Measurements from ENCODE around the gene SLC49A3.
"Not testable (repeated sequence)": the region's sequence is repeated elsewhere in the genome, so short reads cannot be mapped to it uniquely, and the experiment has no call there.

SLC49A3 gene

DNA sequence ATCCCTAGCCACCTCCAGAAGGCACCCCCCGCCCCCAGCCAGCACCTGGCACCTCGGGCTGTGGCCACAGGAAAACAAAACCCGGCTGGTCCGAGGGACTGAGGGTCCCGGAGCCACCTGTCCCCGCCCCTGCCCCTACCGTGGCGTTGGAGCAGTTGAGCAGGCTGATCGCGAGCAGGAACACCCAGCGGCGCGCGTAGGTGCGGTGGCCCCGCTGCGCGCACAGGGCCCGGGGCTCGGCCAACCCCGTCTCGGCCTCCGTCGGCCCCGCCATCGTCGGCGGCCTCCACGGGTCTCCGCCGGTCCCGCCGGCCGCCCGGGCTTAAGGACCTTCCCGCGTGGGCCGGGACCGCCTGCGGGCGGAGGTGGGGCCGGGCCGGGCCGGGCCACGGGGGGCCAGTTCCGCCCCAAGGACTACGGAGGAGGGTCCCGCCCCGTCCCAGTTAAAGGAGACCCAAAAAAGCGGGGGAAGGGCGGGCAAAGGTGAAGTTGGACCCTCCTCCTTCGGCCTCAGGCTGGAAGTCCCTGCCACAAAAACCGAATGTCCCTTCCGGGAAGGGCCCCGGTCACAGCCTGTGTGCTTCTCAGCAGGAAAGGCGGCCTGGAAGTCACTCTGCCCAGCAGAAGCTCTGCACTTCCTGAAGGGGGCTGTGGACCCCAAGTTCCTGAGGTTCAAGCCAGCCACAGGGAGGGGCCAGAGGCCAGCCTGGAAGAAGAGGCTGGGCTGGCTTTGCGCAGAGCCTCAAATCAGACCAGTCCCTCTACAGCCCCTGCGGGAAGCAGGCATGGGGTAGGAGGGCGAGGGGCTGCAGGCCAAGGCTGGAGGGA lies at the start of gene SLC49A3:
Gene SLC49A3, minus strand, starts transcription at position 298 of the 828 bp plus-strand sequence. Its CDS starts 24 bp downstream, at position 274.
- no peak for DNase-seq

DNA sequence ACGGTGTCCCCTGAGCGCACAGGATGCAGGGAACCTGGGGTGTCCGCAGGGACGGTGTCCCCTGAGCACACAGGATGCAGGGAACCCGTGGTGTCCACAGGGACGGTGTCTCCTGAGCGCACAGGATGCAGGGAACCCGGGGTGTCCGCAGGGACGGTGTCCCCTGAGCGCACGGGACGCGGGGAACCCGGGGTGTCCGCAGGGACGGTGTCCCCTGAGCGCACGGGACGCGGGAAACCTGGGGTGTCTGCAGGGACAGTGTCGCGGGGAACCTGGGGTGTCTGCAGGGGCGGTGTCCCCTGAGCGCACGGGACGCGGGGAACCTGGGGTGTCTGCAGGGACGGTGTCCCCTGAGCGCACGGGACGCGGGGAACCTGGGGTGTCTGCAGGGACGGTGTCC lies 47.6 kb upstream of the SLC49A3 start:
- not testable (repeated sequence) for DNase-seq

DNA sequence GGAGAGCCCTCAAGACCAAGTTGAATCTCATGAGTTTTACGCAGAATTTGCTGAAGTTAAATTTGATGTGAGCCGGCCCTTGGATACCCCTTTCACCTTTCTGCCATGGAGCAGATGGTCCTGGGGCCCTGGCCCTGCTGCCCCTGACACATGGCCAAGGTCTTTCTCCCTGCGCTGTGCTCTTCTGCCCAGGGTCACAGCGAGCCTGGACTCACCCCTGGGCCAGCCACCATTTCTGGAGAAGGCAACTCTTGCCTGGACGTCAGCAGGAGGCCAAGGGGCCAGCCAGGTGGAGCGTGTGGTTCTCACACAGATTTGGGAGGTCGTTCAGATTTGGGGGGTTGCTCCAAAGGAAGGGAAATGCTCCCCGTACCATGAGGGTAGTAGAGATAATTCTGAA lies 46.6 kb upstream of the SLC49A3 start:
- DNase-seq = no peak

DNA sequence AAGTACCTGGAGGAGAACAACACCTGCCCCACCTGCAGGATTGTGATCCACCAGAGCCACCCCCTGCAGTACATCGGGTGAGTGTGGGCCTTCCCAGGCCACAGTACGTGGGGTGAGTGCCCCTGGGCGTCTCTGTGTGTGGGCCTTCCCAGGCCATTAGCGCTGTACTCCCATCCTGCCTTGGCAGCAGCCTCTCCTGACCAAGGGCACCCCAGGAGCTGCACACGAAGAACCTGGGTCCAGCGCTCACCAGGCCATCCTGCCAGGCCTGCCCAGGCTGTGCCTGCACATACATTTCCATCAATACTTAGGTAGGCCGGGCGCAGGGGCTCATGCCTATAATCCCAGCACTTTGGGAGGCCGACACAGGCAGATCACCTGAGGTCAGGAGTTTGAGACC lies 46.0 kb upstream of the SLC49A3 start:
- DNase-seq = no peak

DNA sequence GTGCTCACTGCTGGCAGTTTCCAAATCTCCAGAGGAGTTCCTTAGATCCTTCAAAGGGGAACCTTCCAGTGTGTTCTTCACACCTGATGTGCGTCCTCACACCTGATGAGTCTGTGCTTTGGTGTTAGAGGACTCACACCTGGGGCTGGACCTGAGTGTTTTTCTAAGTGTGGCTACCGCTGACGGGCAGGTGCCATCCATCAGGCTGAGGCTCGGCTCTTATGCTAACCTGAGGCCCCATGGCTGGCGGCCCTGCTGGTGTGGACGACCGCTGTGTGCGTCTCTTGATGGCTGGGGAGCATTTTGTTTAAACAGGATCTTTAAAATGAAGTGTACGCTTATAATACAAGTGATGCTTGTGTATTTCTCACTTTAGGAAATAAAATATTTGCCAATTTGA lies 45.1 kb upstream of the SLC49A3 start:
- no peak for DNase-seq

DNA sequence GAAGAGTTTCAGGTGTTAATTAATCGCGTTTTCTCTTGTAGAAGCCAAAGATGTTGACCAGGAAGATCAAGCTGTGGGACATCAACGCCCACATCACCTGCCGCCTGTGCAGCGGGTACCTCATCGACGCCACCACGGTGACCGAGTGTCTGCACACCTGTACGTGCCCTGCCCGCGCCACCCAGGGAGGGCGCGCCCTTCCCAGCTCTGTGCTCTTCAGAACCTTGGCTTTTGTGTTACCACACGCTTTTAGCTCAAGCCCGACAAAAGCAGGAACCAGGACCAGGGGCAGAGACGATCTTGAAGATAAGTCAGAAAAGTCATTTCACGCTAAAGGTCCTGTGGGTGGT lies 44.7 kb upstream of the SLC49A3 start:
- no peak for DNase-seq

DNA sequence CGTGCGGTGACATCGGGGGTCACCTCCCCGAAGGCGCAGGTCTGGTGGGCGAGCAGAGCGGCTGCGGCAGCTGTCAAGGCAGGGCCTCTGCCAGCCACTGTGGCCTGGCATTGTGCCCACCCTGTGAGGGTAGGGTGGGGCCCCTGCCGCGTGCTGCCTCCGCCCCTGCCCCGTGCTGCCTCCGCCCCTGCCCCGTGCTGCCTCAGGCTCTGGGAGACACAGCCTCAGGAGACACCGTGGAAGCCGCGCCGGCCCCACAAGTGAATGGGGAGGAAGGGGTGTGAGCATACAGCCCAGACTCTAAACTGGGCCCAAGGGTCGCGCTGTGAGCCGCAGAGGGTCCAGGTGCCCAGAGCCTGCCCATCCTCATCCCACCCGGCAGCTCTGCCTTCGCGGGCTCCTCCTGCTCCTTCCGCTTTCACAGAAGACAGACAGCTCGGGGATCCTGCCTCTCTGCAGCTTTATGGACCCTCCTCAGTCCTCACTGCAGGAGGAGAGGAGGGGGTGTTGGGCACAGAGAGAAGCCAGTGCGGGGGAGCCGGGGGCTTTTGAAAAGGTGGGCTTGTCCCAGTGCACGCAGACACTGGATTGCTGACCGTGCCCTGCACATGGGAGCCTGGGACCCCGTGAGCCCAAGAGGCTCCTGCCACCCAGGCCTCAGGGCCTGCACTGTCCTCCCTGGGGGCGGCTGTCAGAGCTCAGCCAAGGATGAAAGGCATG lies 44.1 kb upstream of the SLC49A3 start:
- no peak for DNase-seq

DNA sequence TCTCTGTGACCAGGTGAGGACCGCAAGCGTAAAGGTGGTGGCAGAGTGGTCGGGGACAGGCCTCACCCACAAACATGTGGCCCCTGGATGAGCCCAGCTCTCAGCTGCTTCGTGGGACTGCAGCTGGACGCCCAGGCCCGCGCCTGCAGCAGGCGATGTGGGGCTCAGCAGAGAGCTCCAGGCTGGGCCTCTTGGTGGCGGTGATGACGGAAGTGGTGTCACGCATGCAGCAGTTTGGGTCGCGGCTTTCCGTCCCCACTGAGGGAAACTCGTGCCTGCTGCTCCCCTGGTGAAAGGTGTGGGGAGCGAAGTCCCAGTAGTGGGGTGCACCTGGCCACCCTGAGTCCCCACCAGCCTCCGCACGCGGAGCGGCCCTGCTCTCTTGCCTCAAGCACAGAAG lies 43.5 kb upstream of the SLC49A3 start:
- no peak for DNase-seq

DNA sequence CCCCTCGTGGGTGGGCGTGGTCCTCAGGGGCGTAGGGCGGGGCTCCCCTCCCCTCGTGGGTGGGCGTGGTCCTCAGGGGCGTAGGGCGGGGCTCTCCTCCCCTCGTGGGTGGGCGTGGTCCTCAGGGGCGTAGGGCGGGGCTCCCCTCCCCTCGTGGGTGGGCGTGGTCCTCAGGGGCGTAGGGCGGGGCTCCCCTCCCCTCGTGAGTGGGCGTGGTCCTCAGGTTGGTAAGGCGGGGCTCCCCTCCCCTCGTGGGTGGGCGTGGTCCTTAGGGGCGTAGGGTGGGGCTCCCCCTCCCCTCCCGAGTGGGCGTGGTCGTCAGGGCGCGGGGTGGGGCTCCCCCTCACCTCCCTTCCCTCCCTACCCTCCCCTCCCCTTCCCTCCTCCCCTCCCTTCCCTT lies 43.0 kb upstream of the SLC49A3 start:
- DNase-seq = not testable (repeated sequence)

DNA sequence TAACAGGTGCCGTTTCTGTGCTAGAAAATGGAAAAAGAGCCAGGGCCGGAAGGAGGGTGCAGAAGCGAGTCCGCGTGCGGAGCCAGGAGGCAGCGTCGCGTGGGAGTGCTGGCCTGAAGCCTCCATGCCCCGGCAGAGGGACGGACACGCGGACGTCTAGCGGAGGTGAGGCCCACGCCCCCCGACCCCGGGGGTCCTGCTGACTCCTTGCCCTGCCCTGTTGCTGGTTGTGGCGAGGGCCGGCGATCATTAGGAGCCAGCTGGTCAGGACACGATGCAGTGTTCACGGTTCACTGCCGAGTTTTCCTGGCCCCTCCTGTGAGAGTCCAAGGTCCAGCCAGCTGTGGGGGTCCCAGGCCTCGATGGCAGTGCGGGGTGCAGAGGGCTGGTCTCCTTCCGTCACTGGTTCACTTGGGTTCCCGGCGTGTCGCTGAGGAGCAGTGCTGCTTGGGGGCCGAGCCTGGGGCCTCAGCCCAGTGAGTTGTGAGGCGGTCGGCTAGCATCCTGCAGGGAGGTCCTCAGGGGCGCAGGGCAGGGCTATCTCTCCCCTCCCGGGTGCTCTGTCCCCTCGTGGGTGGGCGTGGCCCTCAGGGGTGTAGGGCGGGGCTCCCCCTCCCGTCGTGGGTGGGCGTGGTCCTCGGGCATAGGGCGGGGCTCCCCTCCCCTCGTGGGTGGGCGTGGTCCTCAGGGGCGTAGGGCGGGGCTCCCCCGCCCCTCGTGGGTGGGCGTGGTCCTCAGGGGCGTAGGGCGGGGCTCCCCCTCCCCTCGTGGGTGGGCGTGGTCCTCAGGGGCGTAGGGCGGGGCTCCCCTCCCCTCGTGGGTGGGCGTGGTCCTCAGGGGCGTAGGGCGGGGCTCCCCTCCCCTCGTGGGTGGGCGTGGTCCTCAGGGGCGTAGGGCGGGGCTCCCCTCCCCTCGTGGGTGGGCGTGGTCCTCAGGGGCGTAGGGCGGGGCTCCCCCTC lies 42.3 kb upstream of the SLC49A3 start:
- DNase-seq = not testable (repeated sequence)

DNA sequence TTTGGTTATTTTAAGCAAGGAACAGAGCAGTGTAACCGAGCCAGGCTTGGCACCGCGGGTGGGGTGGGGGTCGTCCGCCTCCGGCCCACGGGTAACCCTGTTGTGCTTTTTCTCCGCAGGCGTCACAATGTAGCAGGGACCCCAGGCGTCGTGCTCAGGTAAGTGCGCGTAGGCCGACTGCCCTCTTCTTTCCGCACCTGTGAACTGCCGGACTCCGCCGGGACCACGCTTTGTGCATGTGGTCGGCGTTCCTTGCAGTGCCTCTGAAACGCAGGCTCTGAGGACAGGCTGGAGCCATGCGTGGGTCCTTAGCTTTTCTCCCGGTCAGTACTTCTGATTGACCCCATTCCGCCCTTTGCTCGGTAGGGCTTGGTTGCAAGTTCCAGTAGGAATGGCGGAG lies 41.6 kb upstream of the SLC49A3 start:
- DNase-seq = no peak

DNA sequence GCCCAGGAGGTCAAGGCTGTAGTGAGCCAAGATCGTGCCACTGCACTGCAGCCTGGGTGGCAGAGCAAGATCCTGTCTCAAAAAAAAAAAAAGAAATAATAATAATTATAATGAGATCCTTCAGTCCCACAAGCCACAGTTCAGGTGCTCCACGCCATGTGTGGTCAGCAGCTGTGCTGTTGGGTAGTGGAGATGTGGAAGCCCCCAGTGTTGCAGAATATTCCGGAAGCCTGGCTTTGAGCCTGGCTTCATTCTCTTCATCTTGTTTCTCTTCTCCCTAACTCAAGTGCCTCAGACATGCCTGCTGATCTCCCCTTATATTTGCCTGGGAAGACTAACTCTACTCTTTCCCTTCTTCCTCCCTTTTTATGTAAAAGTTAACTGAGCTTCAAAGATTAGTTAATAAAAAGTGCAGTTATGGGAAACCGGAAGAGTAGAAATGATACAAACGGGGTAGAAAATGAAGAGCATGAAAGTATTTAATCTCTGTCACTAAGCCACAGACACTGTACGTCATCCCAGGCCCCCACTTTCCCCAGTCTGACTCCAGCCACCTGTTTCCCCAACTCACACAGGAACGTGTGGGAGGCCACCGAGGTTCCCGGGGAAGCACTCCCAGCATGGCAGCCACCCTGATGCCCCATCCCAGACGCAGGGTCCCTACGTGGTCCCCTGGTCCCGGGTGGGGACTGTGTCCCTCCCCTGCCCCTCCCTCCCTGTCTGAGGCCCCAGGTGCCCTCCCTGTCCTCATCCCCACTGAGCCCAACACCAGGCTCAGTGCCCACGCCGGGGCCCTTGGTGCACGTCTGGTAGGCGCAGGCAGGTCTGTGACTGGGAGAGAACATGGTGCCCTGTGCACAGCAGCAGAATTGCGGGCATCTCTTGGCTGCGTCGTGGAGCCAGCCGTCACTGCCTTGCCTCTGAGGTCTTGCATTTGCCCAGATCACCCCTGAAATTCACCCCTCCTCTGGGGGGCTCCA lies 40.7 kb upstream of the SLC49A3 start:
- no peak for DNase-seq

DNA sequence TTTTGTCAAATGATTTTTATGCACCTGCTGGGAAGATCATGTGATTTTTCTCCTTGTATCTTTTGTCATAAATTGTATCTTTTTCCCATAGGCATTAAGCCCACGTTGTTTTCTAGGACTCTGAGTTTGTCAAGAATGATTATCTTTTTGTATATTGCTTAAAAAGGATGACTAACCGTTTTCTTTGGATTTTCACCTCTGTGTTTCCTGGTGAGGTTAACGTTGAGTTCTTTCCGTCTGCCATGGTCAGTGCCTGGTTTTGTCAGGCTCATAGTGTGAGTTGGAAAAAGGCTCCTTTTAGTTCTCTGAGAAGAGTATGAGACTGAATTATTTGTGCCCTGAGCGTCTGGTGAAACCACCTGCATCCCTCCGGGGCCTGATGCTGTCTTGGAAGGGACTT lies 38.6 kb upstream of the SLC49A3 start:
- DNase-seq = no peak

DNA sequence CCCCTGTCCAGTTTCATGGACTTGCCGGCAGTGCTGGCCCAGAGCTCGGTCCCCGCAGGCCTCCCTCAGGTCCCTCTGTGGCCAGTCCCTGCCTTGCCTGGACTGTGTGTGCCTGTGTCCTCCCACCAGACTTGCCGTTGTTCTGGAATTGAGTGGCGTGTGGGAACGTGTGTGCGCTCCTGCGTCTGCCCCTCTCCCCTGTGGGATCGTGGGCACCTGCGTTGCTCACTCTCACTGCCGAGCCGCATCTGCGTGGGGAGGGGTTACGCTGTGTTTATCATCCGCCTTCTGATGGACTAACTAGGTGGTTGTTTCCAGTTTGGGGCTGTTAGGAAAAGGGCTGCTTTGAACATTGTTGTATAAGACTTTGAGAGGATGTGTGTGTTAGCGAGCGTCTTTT lies 37.9 kb upstream of the SLC49A3 start:
- DNase-seq = no peak

DNA sequence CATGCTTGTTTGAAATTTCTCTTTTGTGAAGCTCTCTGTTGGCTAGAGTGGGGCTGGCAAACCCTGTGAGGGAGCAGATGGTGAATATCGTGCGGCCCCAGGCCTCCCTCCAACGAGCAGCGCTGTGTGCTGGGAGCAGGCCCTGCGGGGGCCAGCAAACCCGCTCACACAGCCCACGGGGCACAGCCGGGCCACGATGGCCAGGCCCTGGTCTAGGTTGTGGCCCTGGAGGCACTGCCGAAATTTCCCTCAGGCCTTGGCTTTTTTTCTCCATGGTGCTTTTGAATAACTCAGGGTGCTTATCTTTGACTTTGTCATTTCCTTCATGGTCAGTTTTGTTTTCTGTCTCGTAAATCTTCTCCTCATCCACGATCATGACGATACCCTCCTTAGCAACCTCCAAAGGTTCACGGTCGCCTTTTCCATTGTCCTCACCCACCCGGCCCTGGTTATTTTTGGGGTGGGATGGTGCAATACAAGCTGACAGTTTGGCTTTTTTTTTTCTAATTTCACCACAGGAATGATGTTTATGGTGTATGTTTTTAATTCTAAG lies 37.4 kb upstream of the SLC49A3 start:
- no peak for DNase-seq

DNA sequence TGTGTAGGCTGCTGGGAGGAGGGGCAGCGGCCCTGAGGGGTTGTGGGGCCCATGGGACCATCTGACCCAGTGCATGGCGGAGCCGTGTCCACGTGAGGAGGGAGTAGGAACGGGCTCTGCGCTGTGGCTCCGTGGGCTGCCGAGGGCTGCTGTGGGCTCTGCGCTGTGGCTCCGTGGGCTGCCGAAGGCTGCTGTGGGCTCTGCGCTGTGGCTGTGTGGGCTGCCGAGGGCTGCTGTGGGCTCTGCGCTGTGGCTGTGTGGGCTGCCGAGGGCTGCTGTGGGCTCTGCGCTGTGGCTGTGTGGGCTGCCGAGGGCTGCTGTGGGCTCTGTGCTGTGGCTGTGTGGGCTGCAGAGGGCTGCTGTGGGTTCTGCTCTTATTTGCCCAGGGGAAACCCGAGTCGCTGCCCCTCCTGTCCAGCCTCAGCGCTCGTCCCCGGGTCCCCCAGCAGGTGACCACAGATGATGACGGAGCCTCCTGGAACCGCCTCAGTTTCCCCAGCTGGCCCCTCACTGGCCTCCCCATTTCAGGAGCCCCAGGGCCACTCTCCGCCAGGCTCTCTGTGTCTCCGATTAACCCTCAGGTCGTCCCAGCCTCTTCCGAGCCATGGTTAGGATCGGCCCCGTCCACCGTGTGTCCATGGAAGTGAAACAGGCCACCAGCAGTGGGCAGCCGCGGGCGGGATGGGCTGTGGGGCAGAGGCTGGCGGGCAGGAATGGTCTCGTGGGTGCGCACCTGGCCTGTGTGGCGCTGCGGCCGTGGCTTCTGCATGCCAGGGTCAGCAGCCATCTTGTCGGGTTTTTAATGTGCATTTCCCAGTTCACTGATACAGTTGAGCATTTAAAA lies 36.7 kb upstream of the SLC49A3 start:
- no peak for DNase-seq

DNA sequence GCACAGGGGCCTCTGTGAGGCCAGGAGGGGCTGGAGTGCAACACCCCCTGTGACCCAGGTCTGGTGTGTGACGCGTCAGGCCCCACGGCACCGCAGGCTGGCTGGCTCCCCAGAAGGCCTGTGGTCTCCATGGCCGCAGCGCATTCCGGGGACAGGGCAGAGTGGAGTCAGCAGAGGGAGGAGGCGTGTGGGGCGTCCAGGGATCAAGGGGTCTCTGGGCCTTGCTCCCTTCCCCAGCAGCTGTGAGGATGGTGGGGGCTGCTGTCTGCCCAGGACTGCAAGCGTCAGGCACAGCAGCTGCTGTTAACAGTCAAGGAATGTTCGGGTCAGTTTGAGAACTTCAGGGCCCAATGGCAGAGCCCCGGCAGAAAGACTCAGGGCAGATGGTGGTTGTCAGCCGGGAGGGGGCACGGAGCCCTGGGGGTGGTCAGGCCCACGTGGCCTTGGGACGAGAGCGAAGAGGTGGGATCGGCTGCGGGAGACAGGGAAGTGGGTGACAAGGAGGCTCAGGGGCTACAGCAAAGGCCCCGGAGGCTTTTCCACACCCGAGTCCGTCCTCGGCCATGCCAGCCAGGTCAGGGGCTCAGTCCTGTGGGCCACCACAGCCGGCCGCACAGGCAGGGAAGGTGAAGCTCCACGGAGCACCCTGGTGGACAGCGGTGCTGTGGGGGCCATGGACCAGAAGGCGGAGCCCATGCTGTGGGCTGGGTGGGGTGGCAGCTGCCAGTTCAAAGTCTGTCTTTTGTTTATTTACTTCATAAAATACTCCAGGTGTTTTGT lies 35.0 kb upstream of the SLC49A3 start:
- no peak for DNase-seq

DNA sequence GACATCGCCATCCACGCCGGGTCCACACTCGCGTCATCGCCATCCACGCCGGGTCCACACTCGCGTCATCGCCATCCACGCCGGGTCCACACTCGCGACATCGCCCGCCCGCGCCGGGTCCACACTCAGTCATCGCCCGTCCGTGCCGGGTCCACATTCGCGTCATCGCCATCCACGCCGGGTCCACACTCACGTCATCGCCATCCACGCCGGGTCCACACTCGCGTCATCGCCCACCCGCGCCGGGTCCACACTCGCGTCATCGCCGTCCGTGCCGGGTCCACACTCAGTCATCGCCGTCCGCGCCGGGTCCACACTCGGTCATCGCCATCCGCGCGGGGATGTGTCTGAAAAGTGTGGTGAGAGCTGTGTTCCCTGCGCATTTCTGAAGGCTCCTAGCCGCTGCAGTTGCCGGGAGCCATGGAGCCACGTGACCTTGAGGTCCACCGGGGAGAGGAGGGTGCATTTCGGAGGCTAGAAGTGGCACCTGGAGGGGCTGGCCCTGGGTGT lies 34.0 kb upstream of the SLC49A3 start:
- DNase-seq = no peak

DNA sequence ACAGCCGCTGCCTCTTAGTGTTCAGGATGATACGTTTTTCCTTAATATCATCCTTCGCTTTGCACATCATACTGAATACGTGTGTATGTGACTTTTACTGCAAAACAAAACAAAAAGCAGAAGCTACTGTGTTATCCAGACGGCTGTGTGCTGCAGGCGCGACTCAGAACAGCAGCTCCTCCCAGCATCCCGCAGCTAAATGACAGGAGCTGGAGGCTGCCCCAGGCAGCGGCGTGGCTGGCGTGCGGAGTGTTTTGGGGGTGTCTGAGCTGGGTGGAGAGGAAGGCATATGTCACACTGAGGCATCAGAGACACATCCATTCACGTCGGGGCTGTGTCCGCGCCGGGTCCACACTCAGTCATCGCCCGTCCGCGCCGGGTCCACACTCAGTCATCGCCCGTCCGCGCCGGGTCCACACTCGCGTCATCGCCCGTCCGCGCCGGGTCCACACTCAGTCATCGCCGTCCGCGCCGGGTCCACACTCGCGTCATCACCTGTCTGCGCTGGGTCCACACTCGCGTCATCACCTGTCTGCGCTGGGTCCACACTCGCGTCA lies 33.3 kb upstream of the SLC49A3 start:
- DNase-seq = no peak

Data from NCI-H510A (cell line).